ENCODE results near the gene ZDHHC5.

ZDHHC5 gene

DNA sequence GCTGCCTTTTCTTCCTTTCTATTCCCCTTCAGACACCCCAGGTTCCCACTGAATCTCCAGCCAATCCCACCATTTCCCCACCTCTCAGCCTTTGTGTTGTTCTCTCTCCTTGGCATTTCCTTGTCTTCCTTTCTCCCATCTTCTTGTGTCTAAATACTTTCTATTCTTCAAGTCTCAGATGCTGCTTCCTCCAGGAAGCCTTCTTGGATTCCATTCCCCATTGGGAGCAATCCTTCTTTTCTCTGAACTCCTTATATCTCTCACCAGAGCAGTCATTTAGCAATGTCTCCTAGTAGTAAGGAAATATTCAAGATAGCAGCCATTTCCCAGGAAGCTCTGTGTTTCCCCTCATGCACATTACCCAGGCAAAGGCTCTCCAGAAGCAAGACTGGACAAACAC, 33.6 kb upstream of the ZDHHC5 start:
- Histone ChIP-seq H3K4me1 (ENCODE audit: control insufficient read depth, insufficient read depth, low read length, unreplicated experiment) (peaks cover 6% of the 10 kb centered on the region), H3K27ac (ENCODE audit: low read depth, low read length) (no peak overlapping the region), H3K27me3 (ENCODE audit: insufficient read depth, low read length) (peaks cover 27% of the 10 kb centered on the region; the same call in 1 of the 2 replicates), H2AFZ (ENCODE audit: low read length, unreplicated experiment) (no peak overlapping the region), H3K36me3 (ENCODE audit: insufficient read depth, low read length) (no peaks in the 10 kb centered on the region), H3K79me2 (ENCODE audit: control insufficient read depth, insufficient read depth, low read length, unreplicated experiment) (peaks cover 12% of the 10 kb centered on the region), H3K4me3 (ENCODE audit: low read depth, low read length) (no peak overlapping the region)

DNA sequence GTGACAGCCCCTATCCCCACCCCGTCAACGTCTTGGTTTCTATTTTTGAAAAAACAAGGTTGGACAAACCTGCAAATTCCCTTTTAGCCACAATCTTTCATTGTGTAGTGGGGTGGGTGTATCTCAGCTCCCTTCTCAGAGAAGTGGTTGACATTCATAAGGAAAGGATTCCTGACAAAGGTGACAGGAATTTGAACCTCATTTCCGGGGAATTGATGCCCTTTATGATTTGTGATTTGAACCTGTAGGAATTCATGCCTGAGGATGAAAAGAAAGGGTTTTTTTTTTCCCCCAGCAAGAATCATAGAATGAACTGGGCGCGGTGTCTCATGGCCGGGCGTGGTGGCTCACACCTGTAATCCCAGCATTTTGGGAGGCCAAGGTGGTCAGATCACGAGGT, 32.7 kb upstream of the ZDHHC5 start:
- H3K27me3 ChIP-seq (ENCODE audit: insufficient read depth, low read length), result peaks cover 27% of the 10 kb centered on the region; the same call in 1 of the 2 replicates

DNA sequence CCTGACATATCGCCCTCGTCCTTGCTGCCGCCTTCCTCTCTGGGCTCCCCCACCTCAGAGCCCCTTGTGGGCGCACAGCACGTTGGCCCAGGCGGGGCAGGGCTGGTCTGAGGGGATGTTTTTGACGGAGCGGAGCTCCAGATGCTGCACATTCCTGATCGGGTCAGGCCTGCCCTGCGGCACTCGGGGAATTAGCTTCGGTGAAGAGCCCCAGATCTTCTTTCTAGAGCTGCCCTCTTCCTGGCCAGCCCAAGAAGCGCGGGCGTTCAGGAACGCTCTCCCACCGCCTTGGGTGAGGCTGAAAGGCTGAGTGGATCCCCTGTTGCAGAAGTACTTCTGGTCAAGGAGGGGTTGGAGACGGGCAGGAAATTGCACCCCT, 30.3 kb upstream of the ZDHHC5 start:
- Histone ChIP-seq H2AFZ (ENCODE audit: low read length, unreplicated experiment) (peak overlapping the region; percentile 84), H3K4me3 (ENCODE audit: low read depth, low read length) (peak overlapping the region; percentile 93), H3K4me1 (ENCODE audit: control insufficient read depth, insufficient read depth, low read length, unreplicated experiment) (peaks cover 31% of the 10 kb centered on the region), H3K79me2 (ENCODE audit: control insufficient read depth, insufficient read depth, low read length, unreplicated experiment) (peaks cover 36% of the 10 kb centered on the region), H3K27me3 (ENCODE audit: insufficient read depth, low read length) (peaks cover 12% of the 10 kb centered on the region; the same call in 1 of the 2 replicates), H3K36me3 (ENCODE audit: insufficient read depth, low read length) (no peaks in the 10 kb centered on the region), H3K27ac (ENCODE audit: low read depth, low read length) (0 out of 2 replicates have a peak overlapping the region, but pooled peaks have one; percentile 24)

More for the DNA sequence above, 32.7 kb upstream of the ZDHHC5 start:
- no peak overlapping the region for H3K27ac ChIP-seq (ENCODE audit: low read depth, low read length)
- no peaks in the 10 kb centered on the region for H3K36me3 ChIP-seq (ENCODE audit: insufficient read depth, low read length)
- H3K79me2 ChIP-seq (ENCODE audit: control insufficient read depth, insufficient read depth, low read length, unreplicated experiment), result peaks cover 21% of the 10 kb centered on the region
- no peak overlapping the region for H2AFZ ChIP-seq (ENCODE audit: low read length, unreplicated experiment)
- peaks cover 9% of the 10 kb centered on the region for H3K4me1 ChIP-seq (ENCODE audit: control insufficient read depth, insufficient read depth, low read length, unreplicated experiment)
- no peak overlapping the region for H3K4me3 ChIP-seq (ENCODE audit: low read depth, low read length)

DNA sequence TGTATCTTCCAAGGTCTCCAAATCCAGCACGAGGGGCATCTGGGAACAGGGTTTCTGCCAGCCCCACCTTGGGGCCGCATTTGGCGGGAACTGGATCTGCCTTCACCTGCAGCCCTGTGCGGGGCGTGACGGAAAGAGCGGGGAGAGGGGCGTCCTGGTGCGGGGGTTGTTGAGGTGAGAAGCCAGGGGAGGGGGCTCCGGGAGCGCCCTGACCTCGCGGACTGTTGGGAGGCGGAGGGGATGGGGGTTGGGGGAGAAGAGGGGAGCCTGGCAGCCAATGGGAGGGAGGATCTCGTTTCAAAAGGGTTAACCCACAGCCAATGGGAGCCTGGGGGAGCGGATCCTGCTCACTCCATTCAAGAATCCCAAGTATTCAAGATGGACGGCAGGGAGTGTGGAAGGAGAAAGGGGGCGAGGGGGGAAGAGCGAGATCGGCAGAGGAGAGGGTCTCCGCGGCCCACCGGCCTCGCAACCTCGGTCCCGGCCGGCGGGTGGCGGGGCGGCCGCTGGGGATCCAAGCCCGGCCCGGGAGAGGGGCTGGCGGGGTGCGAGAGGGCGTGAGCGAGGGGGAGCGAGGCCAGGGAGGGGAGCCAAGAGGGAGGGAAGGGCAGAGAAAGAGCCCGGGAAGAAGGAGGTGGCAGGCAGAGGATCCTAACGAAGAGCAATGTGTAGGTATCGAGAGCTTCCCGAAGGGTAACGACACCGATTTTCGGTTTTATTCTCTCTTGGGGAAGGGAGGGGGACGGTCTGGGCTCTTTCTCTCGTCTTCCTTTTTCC, 29.7 kb upstream of the ZDHHC5 start:
- H3K27ac ChIP-seq (ENCODE audit: low read depth, low read length), result peak overlapping the region; percentile 70
- peak overlapping the region; percentile 84 for H2AFZ ChIP-seq (ENCODE audit: low read length, unreplicated experiment)
- peaks cover 36% of the 10 kb centered on the region for H3K79me2 ChIP-seq (ENCODE audit: control insufficient read depth, insufficient read depth, low read length, unreplicated experiment)
- no peaks in the 10 kb centered on the region for H3K36me3 ChIP-seq (ENCODE audit: insufficient read depth, low read length)
- H3K4me3 ChIP-seq (ENCODE audit: low read depth, low read length), result peak overlapping the region; percentile 93
- peaks cover 12% of the 10 kb centered on the region; the same call in 1 of the 2 replicates for H3K27me3 ChIP-seq (ENCODE audit: insufficient read depth, low read length)
- peaks cover 34% of the 10 kb centered on the region for H3K4me1 ChIP-seq (ENCODE audit: control insufficient read depth, insufficient read depth, low read length, unreplicated experiment)

DNA sequence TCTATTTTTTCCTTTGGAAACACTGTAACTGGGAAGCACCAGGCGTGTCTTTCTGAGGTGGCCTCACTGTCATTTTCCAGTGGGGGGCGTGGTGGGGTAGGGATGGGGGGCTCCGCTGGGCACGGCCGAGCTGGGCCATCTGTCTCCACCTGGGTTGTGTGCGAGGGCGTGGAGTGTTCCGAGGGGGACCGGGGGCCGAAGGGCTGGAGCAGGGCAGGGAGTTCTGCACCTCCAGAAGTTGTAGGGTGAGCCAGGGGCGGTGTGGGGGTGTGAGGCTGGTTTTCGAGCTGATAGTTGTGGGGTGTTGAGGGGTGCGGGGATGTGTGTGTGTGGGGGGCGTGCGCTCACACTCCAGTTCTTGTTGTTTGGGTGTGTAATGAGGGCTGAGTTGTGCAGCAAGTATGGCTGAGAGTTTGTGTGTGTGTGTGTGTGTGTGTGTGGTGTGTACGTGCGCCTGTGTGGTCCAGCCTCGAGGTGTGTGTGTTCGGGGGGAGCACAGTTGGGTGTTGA, 29.0 kb upstream of the ZDHHC5 start:
- Histone ChIP-seq H3K27me3 (ENCODE audit: insufficient read depth, low read length) (peaks cover 6% of the 10 kb centered on the region; the same call in 1 of the 2 replicates), H3K27ac (ENCODE audit: low read depth, low read length) (peak overlapping the region; percentile 70), H2AFZ (ENCODE audit: low read length, unreplicated experiment) (no peak overlapping the region), H3K4me1 (ENCODE audit: control insufficient read depth, insufficient read depth, low read length, unreplicated experiment) (peaks cover 37% of the 10 kb centered on the region), H3K4me3 (ENCODE audit: low read depth, low read length) (peak overlapping the region; percentile 93), H3K36me3 (ENCODE audit: insufficient read depth, low read length) (no peaks in the 10 kb centered on the region), H3K79me2 (ENCODE audit: control insufficient read depth, insufficient read depth, low read length, unreplicated experiment) (peaks cover 36% of the 10 kb centered on the region)

DNA sequence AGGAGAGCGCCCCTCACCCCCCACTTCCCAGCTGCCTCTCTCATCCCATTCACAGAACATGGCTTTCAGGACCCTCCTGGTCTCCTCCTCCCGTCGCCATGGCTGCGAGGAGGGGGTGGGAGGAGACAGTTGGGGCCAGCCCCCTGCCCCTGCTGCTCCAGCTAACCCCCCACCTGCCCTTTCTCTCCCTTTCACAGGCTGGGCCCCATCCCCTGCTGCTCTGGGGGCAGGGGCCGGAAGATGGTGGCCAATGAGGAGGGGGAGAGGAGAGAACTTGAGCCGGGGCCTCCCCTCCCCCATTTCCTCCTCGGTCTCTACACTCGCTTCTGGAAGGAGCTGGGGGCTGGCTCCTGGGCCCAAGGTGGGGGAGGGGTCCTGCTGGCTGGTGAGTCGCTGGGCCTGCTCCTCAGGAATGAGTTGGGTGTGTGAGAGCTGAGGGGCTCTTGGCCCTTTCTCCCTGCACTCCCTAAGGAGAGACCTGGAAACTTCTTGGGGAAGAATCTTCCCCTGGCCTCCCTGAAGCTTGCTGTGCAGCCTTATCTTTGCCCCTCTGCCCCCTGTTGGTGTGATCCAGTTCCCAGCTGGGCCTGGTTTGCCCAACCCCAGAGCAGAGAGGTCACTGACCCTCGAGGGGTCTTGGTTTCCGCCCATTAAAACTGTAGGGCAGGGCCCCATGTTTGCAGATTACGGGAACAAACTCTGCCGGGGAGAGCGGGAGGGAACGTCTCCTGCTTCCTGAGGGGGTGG, 28.4 kb upstream of the ZDHHC5 start:
- Histone ChIP-seq H3K79me2 (ENCODE audit: control insufficient read depth, insufficient read depth, low read length, unreplicated experiment) (peaks cover 36% of the 10 kb centered on the region), H3K27ac (ENCODE audit: low read depth, low read length) (peak overlapping the region; percentile 70), H3K4me3 (ENCODE audit: low read depth, low read length) (peak overlapping the region; percentile 93), H3K4me1 (ENCODE audit: control insufficient read depth, insufficient read depth, low read length, unreplicated experiment) (peaks cover 41% of the 10 kb centered on the region), H2AFZ (ENCODE audit: low read length, unreplicated experiment) (no peak overlapping the region), H3K27me3 (ENCODE audit: insufficient read depth, low read length) (0 out of 2 replicates have a peak, but pooled peaks cover 5% of the 10 kb centered on the region), H3K36me3 (ENCODE audit: insufficient read depth, low read length) (no peaks in the 10 kb centered on the region)

DNA sequence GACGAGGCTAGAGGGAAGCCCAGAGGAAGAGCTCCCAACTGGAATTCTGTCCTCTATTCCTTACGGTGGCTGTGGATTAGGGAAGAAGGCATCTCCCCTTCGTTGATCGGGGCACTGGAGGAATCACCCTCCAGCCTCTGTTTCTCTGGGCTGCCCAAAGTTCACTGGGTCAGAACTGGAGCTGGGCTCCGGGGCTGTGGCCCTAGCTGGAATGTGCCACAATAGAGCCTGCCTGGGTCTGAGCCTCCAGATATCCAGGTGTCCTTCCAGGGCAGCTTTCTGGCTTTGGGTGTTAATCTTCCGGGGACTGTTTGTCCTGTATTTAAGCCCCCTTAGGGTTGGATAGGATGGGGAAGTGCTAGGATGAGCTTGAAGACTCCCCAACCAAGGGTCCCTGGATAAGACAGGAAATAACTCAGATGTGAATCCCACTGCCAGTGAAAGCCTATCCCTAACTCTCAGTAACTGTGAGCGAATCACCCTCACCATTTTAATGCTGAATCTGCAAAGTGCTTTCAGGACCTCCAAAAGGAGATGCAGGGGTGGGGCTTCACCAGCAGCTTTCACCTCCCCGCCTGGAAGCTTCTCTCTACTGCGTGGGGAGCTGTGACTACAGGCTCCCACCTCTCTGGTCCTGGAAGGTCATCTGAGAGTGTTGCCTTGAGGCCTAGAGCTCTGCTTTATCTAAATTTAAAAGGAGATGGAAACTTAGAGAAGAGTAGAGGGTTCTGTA, 27.7 kb upstream of the ZDHHC5 start:
- Histone ChIP-seq H3K4me1 (ENCODE audit: control insufficient read depth, insufficient read depth, low read length, unreplicated experiment) (peaks cover 48% of the 10 kb centered on the region), H3K27me3 (ENCODE audit: insufficient read depth, low read length) (no peaks in the 10 kb centered on the region), H3K79me2 (ENCODE audit: control insufficient read depth, insufficient read depth, low read length, unreplicated experiment) (peaks cover 36% of the 10 kb centered on the region), H3K4me3 (ENCODE audit: low read depth, low read length) (peak overlapping the region; percentile 93), H2AFZ (ENCODE audit: low read length, unreplicated experiment) (no peak overlapping the region), H3K27ac (ENCODE audit: low read depth, low read length) (peak overlapping the region; percentile 70), H3K36me3 (ENCODE audit: insufficient read depth, low read length) (no peaks in the 10 kb centered on the region)

DNA sequence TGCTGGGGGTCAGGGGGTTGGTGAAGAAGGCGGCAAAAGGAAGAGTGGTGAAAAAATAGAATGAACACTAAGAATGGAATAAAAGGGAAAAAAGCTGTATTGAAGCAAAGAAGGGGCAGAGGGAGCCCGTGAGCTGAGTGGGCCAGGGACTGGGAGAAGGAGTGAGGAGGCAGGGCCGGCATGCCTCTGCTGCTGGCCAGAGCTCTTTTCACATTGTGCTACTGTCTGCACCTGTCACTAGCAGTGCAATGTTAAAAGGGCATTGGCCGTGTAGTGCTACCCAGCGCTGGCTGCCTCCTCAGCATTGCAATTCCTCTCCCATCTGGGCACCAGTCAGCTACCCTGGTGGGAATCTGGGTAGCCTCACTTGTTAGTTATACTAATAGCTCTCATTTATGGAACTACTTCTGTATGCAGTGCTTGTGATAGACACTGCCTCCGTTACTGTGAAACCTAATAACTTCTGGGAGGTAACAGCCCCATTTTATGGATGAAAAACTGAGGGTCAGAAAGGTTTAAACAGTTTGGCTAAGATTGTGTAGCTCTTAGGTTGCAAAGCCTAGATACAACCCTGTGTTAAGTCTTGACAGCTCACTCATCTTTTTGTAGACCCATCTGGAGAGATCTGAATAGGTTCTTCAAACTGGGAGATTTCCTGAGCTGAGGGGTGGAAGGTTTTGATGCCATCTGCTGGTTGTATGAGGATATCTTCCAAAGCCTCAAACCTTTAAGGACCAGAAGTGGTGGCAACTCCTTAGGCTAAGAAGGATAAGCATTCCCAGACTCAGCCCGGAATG, 26.7 kb upstream of the ZDHHC5 start:
- Histone ChIP-seq H3K36me3 (ENCODE audit: insufficient read depth, low read length) (no peaks in the 10 kb centered on the region), H2AFZ (ENCODE audit: low read length, unreplicated experiment) (no peak overlapping the region), H3K79me2 (ENCODE audit: control insufficient read depth, insufficient read depth, low read length, unreplicated experiment) (peaks cover 36% of the 10 kb centered on the region), H3K4me1 (ENCODE audit: control insufficient read depth, insufficient read depth, low read length, unreplicated experiment) (peaks cover 58% of the 10 kb centered on the region), H3K27me3 (ENCODE audit: insufficient read depth, low read length) (no peaks in the 10 kb centered on the region), H3K4me3 (ENCODE audit: low read depth, low read length) (peak overlapping the region; percentile 93; the same call in 1 of the 2 replicates), H3K27ac (ENCODE audit: low read depth, low read length) (no peak overlapping the region)

DNA sequence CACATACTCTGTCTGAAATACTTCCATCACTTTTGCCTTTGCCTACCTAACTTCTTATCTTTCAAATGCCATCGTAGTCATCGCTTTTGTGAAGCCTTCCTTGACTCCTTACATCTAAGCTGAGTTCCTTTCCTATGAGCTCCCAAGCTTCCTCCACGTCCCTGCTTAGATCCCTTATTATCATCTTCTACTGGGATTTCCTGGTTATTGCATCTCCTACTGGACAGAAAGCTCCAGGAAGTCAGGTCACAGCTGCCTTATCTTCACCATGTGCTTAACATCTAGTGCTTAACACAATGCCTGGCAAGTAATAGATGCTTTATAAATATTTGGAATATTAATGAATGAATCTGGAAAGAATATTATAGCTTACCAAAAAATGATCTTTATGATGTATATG, 24.1 kb upstream of the ZDHHC5 start:
- H3K27ac ChIP-seq (ENCODE audit: low read depth, low read length), result no peak overlapping the region
- peaks cover 5% of the 10 kb centered on the region; the same call in 1 of the 2 replicates for H3K27me3 ChIP-seq (ENCODE audit: insufficient read depth, low read length)
- H2AFZ ChIP-seq (ENCODE audit: low read length, unreplicated experiment), result no peak overlapping the region
- peaks cover 30% of the 10 kb centered on the region for H3K79me2 ChIP-seq (ENCODE audit: control insufficient read depth, insufficient read depth, low read length, unreplicated experiment)
- H3K4me3 ChIP-seq (ENCODE audit: low read depth, low read length), result no peak overlapping the region
- peaks cover 78% of the 10 kb centered on the region for H3K4me1 ChIP-seq (ENCODE audit: control insufficient read depth, insufficient read depth, low read length, unreplicated experiment)
- H3K36me3 ChIP-seq (ENCODE audit: insufficient read depth, low read length), result no peaks in the 10 kb centered on the region

All from ACC112 (cell line).